ENCODE data around the gene CITED1. TPM values are rescaled to one million over a fixed set of nuclear protein-coding genes. Genes with fewer than 3 reads are reported as not detected.

CITED1 gene
- total RNA-seq, 2 experiments from 2014 or later: 0.49 TPM; not detected in 1

- TF ChIP-seq CTCF (conservative IDR thresholded peaks at IDR 0.05; ENCODE audit: low read length): no peak
- TF ChIP-seq EZH2phosphoT487 (IDR thresholded peaks at IDR 0.05; ENCODE audit: borderline replicate concordance, low read depth, low read length): no peak
- H3K4me2 ChIP-seq (ENCODE audit: low read length): no peak overlapping the region
- intact Hi-C loops (cut with micrococcal nuclease; ENCODE audit: unreplicated experiment): no loop called here
- H3K79me2 ChIP-seq (ENCODE audit: insufficient read depth, low read depth, low read length): no peaks in the 10 kb centered on the region
- no peak overlapping the region for H3K27ac ChIP-seq (ENCODE audit: low read depth, low read length, poor library complexity, severe bottlenecking)
- CTCF ChIA-PET (ENCODE audit: unreplicated experiment): no interaction called here
- H3K9me3 ChIP-seq (ENCODE audit: low read length): no peaks in the 10 kb centered on the region
- H3K9me2 ChIP-seq (ENCODE audit: insufficient read depth, low read length): no peaks in the 10 kb centered on the region
- H3K4me3 ChIP-seq (ENCODE audit: low read depth, low read length, poor library complexity, severe bottlenecking): no peak overlapping the region
- H2AFZ ChIP-seq (ENCODE audit: low read length): no peak overlapping the region
- DNase-seq (ENCODE audit: low spot score): no peak
- POLR2A ChIA-PET: no interaction called here
- no peaks in the 10 kb centered on the region for H3K4me1 ChIP-seq (ENCODE audit: insufficient read depth, low read length, poor library complexity, severe bottlenecking)
- H4K20me1 ChIP-seq (ENCODE audit: insufficient read depth, low read length): no peaks in the 10 kb centered on the region
- H3K36me3 ChIP-seq (ENCODE audit: insufficient read depth, low read length): no peaks in the 10 kb centered on the region
- no TSS peak for BruUV-seq (replicated peaks)
Observed at GRCh38 chrX:72306085-72306801, 529 bp upstream of the CITED1 start.

- Histone ChIP-seq H3K9me2 (ENCODE audit: insufficient read depth, low read length) (no peaks in the 10 kb centered on the region), H3K4me2 (ENCODE audit: low read length) (no peak overlapping the region), H2AFZ (ENCODE audit: low read length) (no peak overlapping the region), H3K27ac (ENCODE audit: low read depth, low read length, poor library complexity, severe bottlenecking) (no peak overlapping the region), H3K79me2 (ENCODE audit: insufficient read depth, low read depth, low read length) (no peaks in the 10 kb centered on the region), H3K9me3 (ENCODE audit: low read length) (no peaks in the 10 kb centered on the region), H3K4me1 (ENCODE audit: insufficient read depth, low read length, poor library complexity, severe bottlenecking) (no peaks in the 10 kb centered on the region), H3K36me3 (ENCODE audit: insufficient read depth, low read length) (no peaks in the 10 kb centered on the region), H4K20me1 (ENCODE audit: insufficient read depth, low read length) (no peaks in the 10 kb centered on the region), H3K4me3 (ENCODE audit: low read depth, low read length, poor library complexity, severe bottlenecking) (no peak overlapping the region)
- TF ChIP-seq EZH2phosphoT487 (IDR thresholded peaks at IDR 0.05; ENCODE audit: borderline replicate concordance, low read depth, low read length) (no peak), CTCF (conservative IDR thresholded peaks at IDR 0.05; ENCODE audit: low read length) (no peak)
- no peak for DNase-seq (ENCODE audit: low spot score)
- POLR2A ChIA-PET: no interaction called here
- intact Hi-C loops (cut with micrococcal nuclease; ENCODE audit: unreplicated experiment): no loop called here
- CTCF ChIA-PET (ENCODE audit: unreplicated experiment): no interaction called here
- no TSS peak for BruUV-seq (replicated peaks)
Observed at GRCh38 chrX:72304877-72305276, 837 bp downstream of the CITED1 start.

- POLR2A ChIA-PET: no interaction called here
- Histone ChIP-seq H3K27ac (ENCODE audit: low read depth, low read length, poor library complexity, severe bottlenecking) (no peak overlapping the region), H3K9me3 (ENCODE audit: low read length) (no peaks in the 10 kb centered on the region), H3K36me3 (ENCODE audit: insufficient read depth, low read length) (no peaks in the 10 kb centered on the region), H3K9me2 (ENCODE audit: insufficient read depth, low read length) (no peaks in the 10 kb centered on the region), H4K20me1 (ENCODE audit: insufficient read depth, low read length) (no peaks in the 10 kb centered on the region), H3K4me2 (ENCODE audit: low read length) (no peak overlapping the region), H2AFZ (ENCODE audit: low read length) (no peak overlapping the region), H3K4me1 (ENCODE audit: insufficient read depth, low read length, poor library complexity, severe bottlenecking) (no peaks in the 10 kb centered on the region), H3K79me2 (ENCODE audit: insufficient read depth, low read depth, low read length) (no peaks in the 10 kb centered on the region), H3K4me3 (ENCODE audit: low read depth, low read length, poor library complexity, severe bottlenecking) (no peak overlapping the region)
- TF ChIP-seq EZH2phosphoT487 (IDR thresholded peaks at IDR 0.05; ENCODE audit: borderline replicate concordance, low read depth, low read length): no peak
- no peak for TF ChIP-seq CTCF (conservative IDR thresholded peaks at IDR 0.05; ENCODE audit: low read length)
- CTCF ChIA-PET (ENCODE audit: unreplicated experiment): no interaction called here
- intact Hi-C loops (cut with micrococcal nuclease; ENCODE audit: unreplicated experiment): no loop called here
- DNase-seq (ENCODE audit: low spot score): no peak
- no TSS peak for BruUV-seq (replicated peaks)
Observed at GRCh38 chrX:72301781-72302180, 3.9 kb downstream of the CITED1 start.
